ENCODE data around the gene HMGN4. TPM values are rescaled to one million over a fixed set of nuclear protein-coding genes. Genes with fewer than 3 reads are reported as not detected.

The HMGN4 gene
- total RNA-seq, 1 experiment from 2014 or later = 73.8 TPM

GRCh38 chr6:26525838-26526237 is 12.3 kb upstream of the HMGN4 start:
- Histone ChIP-seq H3K4me1 (ENCODE audit: control insufficient read depth in 1 of 2, insufficient read depth in 2 of 2, low read length in 2 of 2) (peaks cover 2 to 6% of the 10 kb centered on the region in 2 experiments; a peak in 2 of 4 replicates), H3K36me3 (ENCODE audit: control insufficient read depth in 1 of 2, insufficient read depth in 2 of 2, low read length in 2 of 2) (no peaks in the 10 kb centered on the region), H2AFZ (ENCODE audit: low read depth, low read length, poor library complexity, severe bottlenecking) (no peak overlapping the region), H3K9me3 (ENCODE audit: control insufficient read depth in 1 of 2, insufficient read depth in 1 of 2, low read depth in 1 of 2, low read length in 2 of 2) (no peaks in the 10 kb centered on the region), H3K9me2 (ENCODE audit: insufficient read depth) (no peaks in the 10 kb centered on the region), H3K4me3 (replicated peaks in 1 of 2; ENCODE audit: low read depth in 1 of 2, low read length in 2 of 2) (no peak overlapping the region), H3K27ac (ENCODE audit: low read depth, low read length) (no peak overlapping the region), H3K27me3 (ENCODE audit: insufficient read depth, low read length) (no peaks in the 10 kb centered on the region), H3K79me2 (ENCODE audit: insufficient read depth, low read length) (no peaks in the 10 kb centered on the region), H3K4me2 (ENCODE audit: low read length) (no peak overlapping the region), H3K9ac (ENCODE audit: low read length) (no peak overlapping the region), H4K20me1 (ENCODE audit: insufficient read depth) (no peaks in the 10 kb centered on the region)
- ChIA-PET CTCF (no interaction called here), RAD21 (ENCODE audit: low non-redundant PET in 1 of 2, low total read pairs in 2 of 2, uncharacterized antibody in 2 of 2, unreplicated experiment in 2 of 2) (no interaction called here), POLR2A (no interaction called here)
- BruUV-seq (replicated peaks) = no TSS peak
- intact Hi-C loops (cut with micrococcal nuclease) = no loop called here
- ATAC-seq (no peak), DNase-seq (ENCODE audit: low read depth, low spot score) (no peak)
- TF ChIP-seq CEBPB (IDR thresholded peaks at IDR 0.05; ENCODE audit: low read depth) (no peak), ZFX (IDR thresholded peaks at IDR 0.05) (no peak), POLR2AphosphoS5 (IDR thresholded peaks at IDR 0.05; ENCODE audit: low read depth, low read length) (no peak), REST (IDR thresholded peaks at IDR 0.05; ENCODE audit: low read depth) (no peak), JUND (IDR thresholded peaks at IDR 0.05) (no peak), SIN3A (IDR thresholded peaks at IDR 0.05; ENCODE audit: low read depth) (no peak), SRF (IDR thresholded peaks at IDR 0.05; ENCODE audit: low read depth) (no peak), CTCF (IDR thresholded peaks at IDR 0.05 in 2 of 3, conservative IDR thresholded peaks at IDR 0.05 in 1 of 3; ENCODE audit: borderline replicate concordance in 1 of 3, insufficient read depth in 1 of 3, low read depth in 2 of 3, low read length in 2 of 3) (no peak), ZBTB33 (IDR thresholded peaks at IDR 0.05; ENCODE audit: extremely low read depth, insufficient replicate concordance, low read length) (no peak), FOSL1 (IDR thresholded peaks at IDR 0.05; ENCODE audit: low read depth) (no peak), ELF1 (IDR thresholded peaks at IDR 0.05; ENCODE audit: borderline replicate concordance, low read depth) (no peak), EGR1 (IDR thresholded peaks at IDR 0.05; ENCODE audit: low read depth) (no peak), SP1 (IDR thresholded peaks at IDR 0.05; ENCODE audit: low read depth) (no peak)

Data from HCT116 (cell line).